ENCODE measurements around the gene CDH2.

Gene CDH2

GRCh38 chr18:28043631-28044030 lies 133.3 kb downstream of the CDH2 start:
- DNase-seq (ENCODE audit: low read depth), result no peak

- DNase-seq (ENCODE audit: low read depth), result no peak
Measured at GRCh38 chr18:28041366-28041765, 135.6 kb downstream of the CDH2 start.

- no peak for DNase-seq (ENCODE audit: low read depth)
Measured at GRCh38 chr18:28040716-28041115, 136.2 kb downstream of the CDH2 start.

- no peak for DNase-seq (ENCODE audit: low read depth)
Measured at GRCh38 chr18:28040211-28040610, 136.7 kb downstream of the CDH2 start.

DNA sequence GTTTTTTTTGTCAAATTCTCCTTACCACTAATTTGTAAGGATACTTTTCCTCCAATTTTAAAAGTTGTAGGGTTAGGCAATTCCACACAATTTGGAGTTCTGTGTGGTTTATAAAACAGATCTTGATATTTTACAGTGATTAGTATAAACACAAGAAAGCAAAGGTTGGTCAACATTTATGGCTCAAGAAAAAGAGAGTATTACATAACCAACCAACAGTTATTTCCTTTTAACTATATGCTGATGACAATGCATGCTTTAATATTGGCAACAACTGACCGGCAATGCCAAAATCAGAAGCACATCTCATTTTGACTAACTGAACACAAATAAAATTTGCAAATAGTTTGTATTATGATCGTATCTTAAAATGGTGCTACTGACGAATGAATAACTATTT lies 137.2 kb downstream of the CDH2 start:
- DNase-seq (ENCODE audit: low read depth), result no peak

GRCh38 chr18:28039078-28039477 lies 137.9 kb downstream of the CDH2 start:
- DNase-seq (ENCODE audit: low read depth), result no peak

GRCh38 chr18:28036488-28036887 lies 140.4 kb downstream of the CDH2 start:
- DNase-seq (ENCODE audit: low read depth), result no peak

- no peak for DNase-seq (ENCODE audit: low read depth)
Measured at GRCh38 chr18:28034567-28034966, 142.4 kb downstream of the CDH2 start.

DNA sequence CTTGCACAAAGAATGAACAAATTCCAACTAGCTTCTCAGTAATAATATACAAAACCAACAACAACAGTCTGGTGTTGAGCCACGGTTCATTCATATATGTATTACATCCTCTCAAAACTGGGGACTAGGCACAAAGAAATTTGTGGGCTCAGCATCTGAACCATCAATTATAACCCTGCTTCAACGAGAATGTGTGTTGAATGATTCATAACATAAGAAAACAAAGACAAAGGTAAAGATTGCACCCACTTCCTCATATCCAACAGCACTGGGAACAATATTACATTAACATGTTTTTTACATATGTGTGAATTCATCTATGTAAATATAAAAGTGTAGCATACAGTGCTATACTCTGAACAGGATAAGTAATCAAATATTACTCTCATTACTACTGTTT lies 144.8 kb downstream of the CDH2 start:
- DNase-seq (ENCODE audit: low read depth), result no peak

DNA sequence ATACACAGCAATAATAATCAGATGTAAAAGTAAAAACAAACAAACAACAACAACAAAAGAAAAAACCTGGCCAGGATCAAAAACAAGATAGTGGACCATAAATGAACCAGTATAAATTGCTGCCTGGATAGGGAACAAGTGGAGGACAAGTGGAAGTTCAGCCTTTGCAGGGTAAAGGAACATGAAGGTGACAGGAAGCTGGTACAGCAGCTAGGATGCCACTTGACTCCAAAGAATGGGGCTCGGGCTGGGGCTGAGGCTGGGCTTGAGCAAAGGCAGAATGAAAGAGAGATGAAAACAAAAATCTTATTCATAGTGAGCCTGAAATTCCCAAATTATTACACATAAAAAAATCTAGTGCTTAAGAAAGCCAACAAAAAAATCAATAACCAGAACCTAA lies 146.5 kb downstream of the CDH2 start:
- no peak for DNase-seq (ENCODE audit: low read depth)

DNA sequence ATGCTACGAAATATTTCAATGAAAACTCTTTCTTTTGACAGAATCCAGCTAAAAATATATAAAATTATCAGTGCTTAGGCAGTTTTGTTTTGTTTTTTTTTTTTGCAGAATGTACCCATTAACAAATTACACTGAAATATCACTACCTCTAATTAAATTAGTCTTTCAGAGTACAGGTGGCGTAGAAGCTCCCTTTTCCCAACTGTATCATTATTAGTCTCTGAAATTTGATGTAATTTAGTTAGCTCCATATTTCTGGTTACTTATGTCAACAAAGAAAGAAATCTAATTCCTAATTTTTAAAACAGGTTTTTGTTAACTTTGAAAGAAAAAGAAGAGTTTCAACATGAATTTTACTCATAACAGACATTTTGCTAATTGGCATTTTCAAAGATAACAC lies 149.2 kb downstream of the CDH2 start:
- no peak for DNase-seq (ENCODE audit: low read depth)

DNA sequence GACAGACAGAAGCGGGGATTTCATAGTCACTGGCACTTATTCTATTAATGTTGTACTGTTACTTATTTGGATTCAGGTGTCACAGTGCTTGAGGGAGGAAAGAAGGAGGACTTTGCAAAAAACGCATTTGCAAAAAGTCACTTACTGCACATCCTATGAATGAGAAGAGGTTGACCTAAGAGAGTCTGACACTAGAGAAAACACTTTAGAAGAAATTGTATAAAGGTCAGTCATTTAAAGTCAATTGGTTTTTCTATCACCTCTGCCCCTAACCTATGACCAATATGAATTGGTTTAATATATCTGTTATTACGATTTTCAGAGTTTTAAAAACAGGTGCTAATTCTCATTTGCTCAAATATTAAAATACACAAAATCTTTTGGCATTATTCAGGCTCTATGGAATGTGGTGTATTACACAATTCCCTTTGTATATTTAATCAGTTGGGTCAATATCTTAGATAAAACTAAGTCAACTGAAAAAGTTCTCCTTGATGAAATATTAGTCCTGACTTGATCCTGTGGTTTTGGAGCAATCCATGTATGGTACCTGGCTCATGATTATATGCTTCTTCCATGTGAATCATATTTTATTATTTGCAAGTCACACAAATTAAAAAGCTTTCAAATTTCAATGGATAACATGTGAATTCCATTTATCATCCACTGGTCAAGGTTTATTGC lies 157.4 kb downstream of the CDH2 start:
- DNase-seq (ENCODE audit: low read depth), result no peak

GRCh38 chr18:28018351-28018750 lies 158.6 kb downstream of the CDH2 start:
- no peak for DNase-seq (ENCODE audit: low read depth)

GRCh38 chr18:28015671-28016070 lies 161.3 kb downstream of the CDH2 start:
- DNase-seq (ENCODE audit: low read depth), result no peak

- DNase-seq (ENCODE audit: low read depth), result peak; percentile 6
Measured at GRCh38 chr18:28013066-28013465, 163.9 kb downstream of the CDH2 start.

DNA sequence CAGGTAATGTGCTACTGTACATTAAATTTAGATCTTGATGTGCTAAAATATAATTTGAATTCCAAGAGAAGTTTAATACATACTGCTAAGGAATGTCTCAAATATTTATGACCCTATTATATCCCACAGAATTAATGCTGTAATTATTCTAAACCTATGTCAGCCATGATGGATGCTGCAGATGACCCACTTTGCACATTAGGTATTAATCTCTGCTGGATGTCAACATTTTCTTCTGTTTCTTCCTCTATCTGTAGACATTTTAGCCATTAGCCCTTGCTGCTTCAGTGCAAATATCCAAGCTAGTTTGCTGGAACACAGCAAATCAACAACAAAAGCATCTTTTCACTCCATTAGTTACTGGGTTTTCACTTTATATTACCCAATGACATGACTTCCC lies 164.6 kb downstream of the CDH2 start:
- DNase-seq (ENCODE audit: low read depth), result no peak

DNA sequence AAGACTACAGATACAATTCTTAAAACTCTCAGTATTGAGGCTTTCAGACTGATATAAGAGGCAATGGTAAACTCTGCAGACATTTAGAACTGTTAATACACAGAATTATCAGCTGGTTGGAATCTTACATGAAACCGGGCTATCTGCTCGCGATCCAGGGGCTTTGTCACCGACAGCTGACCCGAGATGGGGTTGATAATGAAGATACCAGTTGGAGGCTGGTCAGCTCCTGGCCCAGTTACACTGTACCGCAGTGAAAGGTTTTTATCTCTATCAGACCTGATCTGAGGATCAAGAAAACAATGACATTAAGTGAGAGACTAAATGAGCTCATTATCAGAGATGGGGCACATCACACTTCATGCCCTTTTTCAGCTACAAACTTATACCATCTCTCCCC lies 167.3 kb downstream of the CDH2 start:
- DNase-seq (ENCODE audit: low read depth), result no peak

DNA sequence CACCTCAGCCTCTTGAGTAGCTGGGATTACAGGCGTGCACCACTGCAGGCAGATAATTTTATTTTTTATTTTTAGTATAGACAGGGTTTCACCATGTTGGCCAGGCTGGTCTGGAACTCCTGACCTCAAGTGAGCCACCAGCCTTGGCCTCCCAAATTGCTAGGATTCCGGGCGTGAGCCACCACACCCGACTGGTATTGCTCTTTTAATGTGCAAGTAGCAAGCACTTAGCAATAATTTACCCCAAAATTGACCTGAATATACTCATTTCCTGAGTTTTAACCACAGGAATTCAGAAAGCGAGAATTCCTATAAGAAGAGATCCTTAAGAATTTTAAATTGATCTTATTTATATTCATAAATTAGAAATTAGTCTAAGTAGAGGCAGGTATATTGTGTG lies 169.1 kb downstream of the CDH2 start:
- no peak for DNase-seq (ENCODE audit: low read depth)

DNA sequence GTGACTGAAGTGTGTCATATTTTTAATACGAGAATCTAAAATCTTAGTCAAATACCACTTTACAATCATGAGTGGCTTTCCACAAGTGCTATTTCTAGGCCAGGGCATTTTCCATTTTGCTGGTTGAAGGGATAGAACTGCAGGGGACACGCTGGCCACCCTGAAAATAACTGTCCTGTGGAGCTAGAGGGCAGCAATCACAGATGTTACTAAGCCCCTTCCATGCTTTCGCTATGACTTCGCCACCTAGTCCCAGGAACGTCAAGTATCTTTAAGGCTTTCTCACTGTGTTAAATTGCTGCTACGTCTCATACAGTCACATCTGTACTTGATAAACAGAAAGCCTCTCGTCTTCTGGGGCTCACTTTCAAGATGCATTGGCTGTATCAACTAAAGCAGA lies 171.8 kb downstream of the CDH2 start:
- DNase-seq (ENCODE audit: low read depth), result no peak

DNA sequence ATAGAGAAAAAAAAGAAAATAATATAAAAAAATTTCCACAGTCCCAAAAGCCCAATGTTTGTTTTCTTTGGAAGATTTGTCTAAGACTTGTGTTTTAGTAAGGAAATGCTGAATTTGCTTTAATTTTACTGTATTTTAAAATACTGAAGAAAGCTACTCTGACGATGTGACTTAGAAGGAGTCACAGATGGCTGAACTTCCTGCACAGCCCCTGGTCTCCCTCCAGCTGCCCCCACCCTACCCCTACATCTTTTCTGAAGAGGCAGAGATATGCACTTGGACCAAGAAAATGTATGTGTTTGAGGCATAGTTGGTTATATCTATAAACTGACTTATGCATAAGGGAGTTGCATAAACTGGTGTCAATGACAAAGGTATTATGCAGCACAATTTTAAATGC lies 172.3 kb downstream of the CDH2 start:
- no peak for DNase-seq (ENCODE audit: low read depth)

DNA sequence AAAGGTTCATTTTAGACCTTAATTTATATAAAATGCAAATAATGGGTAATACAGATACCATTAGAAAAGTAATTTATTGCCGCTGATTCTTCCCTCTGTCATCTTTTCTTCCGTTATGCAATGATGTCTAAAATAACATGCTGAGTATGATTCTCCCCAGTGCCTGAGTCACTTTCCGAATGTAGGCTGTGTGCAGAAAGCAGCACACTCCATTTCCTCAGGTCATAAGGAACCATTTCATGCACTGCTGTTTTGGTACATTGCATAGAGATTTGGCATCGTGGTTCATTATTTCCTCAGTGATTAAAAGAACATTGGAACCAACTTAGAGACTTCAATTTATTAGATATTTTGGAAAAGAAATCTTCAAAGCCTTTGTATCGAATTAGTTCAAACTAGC lies 173.5 kb downstream of the CDH2 start:
- DNase-seq (ENCODE audit: low read depth), result peak; percentile 23

GRCh38 chr18:28002841-28003240 lies 174.1 kb downstream of the CDH2 start:
- DNase-seq (ENCODE audit: low read depth), result no peak

DNA sequence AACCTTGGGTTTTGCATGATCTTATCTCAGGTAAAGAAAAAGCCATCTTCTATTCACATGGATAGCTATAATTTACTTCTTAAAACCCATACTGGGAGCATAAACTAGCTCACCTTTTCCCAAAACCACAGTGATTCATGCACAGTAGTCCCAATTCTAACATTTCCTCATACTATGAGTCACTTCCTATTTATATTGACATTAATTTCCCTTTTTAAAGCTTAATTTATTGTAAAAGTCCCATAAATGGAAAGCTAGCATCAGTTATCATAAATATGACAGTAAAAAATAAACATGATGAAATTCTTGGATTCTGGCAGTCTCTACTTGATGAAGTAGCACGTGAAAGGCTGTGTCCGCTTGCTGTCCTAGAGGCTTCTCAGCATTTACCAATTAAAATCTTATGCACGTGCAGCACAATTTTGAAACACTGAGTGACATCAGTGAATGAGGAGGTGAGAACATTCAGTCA lies 180.1 kb downstream of the CDH2 start:
- peak; percentile 8 for DNase-seq (ENCODE audit: low read depth)

DNA sequence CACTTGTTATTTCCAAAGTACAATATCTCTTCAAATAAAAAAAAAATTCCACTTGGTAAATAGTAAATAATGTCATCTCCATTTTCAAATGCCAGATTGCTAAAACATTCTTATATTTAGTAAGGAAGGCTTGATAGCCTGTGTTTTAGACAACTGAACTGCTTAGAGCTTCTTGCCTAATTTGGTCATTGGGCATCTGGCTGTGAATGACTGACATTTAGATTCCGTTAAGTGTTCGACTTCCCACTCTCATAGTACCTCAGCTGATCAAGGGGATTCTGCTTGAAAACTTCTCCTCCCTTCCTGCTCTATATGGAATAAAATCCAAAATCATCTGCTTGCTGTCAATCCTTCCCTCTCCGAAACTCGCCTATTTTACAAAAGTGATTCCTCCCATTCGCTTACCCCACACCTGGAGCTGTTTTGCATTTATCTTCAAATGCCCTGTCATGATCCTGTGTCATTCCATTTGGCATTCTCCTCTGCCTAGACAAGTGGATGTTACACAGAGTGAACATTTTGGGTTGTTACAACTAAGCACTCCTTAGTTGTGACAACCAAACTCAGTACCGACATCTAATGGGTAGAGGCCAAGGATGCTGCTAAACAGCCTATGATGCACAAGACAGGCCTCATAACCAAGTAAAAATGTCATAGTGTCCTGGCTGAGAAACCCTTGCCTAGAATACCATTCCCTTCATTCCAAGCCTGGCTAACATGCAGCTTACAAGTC lies 181.0 kb downstream of the CDH2 start:
- DNase-seq (ENCODE audit: low read depth), result no peak
